Endothelial cell of hepatic sinusoid (primary cell): ENCODE results near the gene KIF18B.

Source experiments
- in situ Hi-C: cut with HindIII; loops from 2 replicates; pipeline ENCODE4 v1.10.0; 2017; ENCODE audit warnings: low sequenced_read_pairs

Gene KIF18B

DNA sequence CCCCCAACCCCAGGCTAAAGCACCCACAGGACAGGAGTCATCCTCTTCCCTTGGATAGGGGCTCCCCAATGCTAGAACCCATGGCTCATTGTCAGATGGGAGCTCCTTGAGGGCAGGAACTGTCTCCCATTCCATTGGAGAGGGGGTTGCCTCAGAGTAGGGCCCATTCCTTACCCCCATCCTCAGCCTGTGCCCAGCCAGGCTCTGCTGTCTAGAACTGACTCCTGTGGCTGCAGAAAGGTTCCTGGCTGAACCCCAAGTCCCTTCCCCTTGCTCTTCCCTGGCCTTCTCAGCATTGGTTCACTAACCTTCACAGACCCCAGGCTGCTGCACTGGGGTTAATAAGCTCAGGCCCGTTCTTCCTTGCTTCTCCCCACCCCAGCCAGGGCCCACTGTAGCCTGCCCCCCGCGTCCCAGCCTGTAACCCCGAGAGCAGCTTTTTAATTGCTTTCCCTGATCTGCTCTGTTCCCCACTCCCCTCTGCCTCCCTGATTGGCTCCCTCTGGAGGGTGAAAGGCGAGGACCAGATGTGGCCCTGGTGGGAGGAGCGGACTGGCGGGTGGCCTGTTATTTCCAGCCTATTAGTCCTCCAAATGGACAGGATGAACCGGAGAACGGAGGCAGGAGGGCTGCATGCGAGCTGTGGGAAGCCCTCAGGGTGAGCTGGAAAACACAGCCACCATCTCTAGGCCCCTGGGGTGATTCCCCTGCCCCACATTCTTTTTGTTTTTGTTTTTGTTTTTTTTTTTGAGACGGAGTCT lies 26.3 kb downstream of the KIF18B start:
- in situ Hi-C loops = loop anchor here (25.0 kb wide), 1 partner anchor 91 kb away; no protein-coding TSS in a partner anchor

DNA sequence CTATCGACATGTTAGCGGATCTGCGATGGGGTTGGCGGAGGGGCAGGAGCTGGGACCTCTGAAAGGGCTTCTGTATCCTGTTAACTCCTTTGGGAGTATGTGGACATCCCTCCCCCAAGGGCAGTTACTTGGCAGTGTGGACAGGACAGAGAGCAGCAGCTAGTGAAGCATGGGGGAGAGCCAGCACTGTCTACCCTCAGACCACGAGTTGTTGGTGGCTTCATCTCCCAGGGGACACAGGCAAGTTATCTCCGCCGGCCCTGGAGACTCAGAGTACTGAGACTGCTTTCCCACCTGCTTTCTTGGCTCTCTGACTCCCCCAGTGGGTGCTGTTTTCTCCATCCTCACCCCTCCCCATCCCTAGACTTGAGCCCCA lies 27.0 kb downstream of the KIF18B start:
- in situ Hi-C loops = loop anchor here (25.0 kb wide), 1 partner anchor 92 kb away; no protein-coding TSS in a partner anchor

DNA sequence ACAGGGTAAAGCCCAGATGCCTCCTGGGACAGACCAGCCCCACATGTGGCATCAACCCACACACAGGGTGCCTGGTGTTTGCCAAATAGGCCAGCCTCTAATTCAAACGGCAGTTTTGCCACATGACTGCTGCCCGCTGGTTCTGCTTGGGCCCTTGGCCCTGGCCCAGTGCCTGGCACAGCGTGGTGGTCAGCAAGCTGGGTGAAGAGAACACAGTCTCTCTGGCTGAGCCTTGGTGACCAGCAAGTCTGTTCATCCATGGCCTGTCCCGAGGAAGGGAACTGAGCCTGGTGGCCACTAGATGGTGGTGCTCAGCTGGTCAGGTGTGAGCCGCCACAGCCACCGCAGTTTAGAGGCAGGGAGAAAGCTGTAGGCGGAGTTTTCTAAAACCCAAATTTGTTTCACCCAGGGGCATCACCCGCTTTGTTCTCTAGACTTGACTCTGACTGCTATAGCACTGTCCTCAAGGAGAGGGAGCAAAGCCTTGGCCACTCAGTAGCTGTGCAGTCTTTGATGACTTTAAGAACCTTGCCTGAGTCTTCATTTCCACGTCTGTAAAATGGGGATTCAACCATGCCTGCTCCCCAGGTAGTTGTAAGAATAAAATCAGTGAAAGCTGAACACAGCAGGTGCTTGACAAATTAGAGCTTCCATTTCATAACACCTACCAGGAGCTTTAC lies 27.5 kb downstream of the KIF18B start:
- in situ Hi-C loops = loop anchor here (25.0 kb wide), 1 partner anchor 92 kb away; no protein-coding TSS in a partner anchor

GRCh38 chr17:44919411-44919810 lies 28.2 kb downstream of the KIF18B start:
- in situ Hi-C loops = loop anchor here (25.0 kb wide), 1 partner anchor 93 kb away; no protein-coding TSS in a partner anchor

DNA sequence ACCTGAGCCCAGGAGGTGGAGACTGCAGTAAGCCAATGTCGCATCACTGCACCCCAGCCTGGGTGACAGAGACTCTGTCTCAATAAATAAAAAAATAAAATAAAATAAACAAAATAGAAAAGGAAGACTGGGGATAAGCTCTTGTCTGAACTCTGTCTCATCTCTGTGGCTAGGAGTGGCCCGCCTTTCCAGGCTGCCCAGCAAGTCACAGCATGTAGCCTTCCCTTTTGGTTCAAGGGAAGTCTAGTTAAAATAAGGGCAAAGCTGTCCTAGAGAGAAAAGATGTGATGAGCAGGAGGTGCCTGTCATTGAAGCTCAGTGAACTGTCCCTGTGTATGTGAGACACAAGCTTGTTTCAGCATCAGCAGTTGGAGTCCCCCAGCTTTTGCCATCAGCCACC lies 29.6 kb downstream of the KIF18B start:
- in situ Hi-C loops = loop anchor here (25.0 kb wide), 1 partner anchor 94 kb away; no protein-coding TSS in a partner anchor

GRCh38 chr17:44917456-44917855 lies 30.1 kb downstream of the KIF18B start:
- in situ Hi-C loops = loop anchor here (25.0 kb wide), 1 partner anchor 95 kb away; no protein-coding TSS in a partner anchor

- in situ Hi-C loops = loop anchor here (25.0 kb wide), 1 partner anchor 95 kb away; no protein-coding TSS in a partner anchor
Measured at GRCh38 chr17:44916781-44917241, 30.8 kb downstream of the KIF18B start.

- in situ Hi-C loops = loop anchor here (25.0 kb wide), 1 partner anchor 96 kb away; no protein-coding TSS in a partner anchor
Measured at GRCh38 chr17:44915862-44916780, 31.5 kb downstream of the KIF18B start.

- in situ Hi-C loops = loop anchor here (25.0 kb wide), 1 partner anchor 97 kb away; no protein-coding TSS in a partner anchor
Measured at GRCh38 chr17:44915321-44915726, 32.2 kb downstream of the KIF18B start, which contains the start of gene GFAP. GFAP (minus strand) TSS chr17:44915500; CDS start chr17:44915486, 14 bp downstream.

- in situ Hi-C loops = loop anchor here (25.0 kb wide), 1 partner anchor 98 kb away; no protein-coding TSS in a partner anchor
Measured at GRCh38 chr17:44914698-44915271, 32.8 kb downstream of the KIF18B start.

DNA sequence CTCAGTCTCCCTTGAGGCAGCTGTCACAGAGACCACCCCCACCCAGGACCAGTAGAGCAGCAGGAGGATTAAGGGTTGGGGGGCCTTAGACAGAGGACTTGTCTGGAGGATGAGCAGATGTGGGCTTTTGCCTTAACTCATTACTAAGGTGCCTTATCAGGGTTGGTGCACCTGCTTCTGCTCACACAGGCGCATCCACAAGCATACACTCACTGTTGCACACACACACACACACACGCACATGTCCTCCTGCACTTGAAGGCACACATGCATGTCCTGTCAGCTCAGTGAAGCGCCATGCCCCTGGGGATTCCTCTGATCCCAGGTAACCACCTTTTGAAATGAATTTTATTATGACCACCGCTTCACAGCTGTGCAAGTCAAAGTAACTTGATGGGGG lies 33.4 kb downstream of the KIF18B start:
- in situ Hi-C loops = loop anchor here (25.0 kb wide), 1 partner anchor 98 kb away; no protein-coding TSS in a partner anchor

GRCh38 chr17:44913676-44914075 lies 33.9 kb downstream of the KIF18B start:
- in situ Hi-C loops = loop anchor here (25.0 kb wide), 1 partner anchor 99 kb away; no protein-coding TSS in a partner anchor

- in situ Hi-C loops = loop anchor here (25.0 kb wide), 1 partner anchor 99 kb away; no protein-coding TSS in a partner anchor
Measured at GRCh38 chr17:44912763-44913544, 34.6 kb downstream of the KIF18B start.

DNA sequence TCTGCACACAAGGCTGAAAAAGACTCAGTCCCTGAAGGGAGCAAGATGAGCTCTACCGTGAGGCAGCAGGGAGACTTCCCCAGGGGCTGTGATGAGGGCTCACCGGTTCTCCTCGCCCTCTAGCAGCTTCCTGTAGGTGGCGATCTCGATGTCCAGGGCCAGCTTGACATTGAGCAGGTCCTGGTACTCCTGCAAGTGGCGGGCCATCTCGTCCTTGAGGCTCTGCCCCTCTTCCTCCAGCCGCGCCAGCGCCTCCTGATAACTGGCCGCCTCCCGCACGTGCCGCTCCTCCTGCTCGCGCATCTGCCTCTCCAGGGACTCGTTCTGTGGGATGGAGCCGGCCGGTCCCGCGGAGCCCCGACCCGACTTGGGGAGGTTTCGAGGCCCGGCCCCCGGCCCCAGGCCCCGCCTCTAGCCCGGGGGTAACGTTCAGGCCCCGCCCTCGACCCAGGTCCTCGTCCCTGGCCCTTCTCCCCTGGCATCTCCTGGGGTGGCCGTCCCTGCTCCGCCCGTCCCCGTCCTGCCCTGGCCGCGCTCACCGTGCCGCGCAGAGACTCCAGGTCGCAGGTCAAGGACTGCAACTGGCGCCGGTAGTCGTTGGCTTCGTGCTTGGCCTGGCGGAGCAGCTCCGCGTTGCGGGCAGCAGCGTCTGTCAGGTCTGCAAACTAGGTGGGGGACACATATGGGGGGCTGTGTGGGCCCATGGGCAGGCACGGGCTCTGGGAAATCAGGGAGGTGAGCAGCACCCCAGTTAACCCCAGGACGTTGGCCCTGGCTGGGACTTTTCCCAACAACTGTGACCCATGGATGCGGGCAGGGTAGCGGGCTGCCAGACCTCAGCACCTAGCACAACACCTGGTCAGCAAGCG lies 36.2 kb downstream of the KIF18B start:
- in situ Hi-C loops = loop anchor here (25.0 kb wide), 1 partner anchor 101 kb away; no protein-coding TSS in a partner anchor

GRCh38 chr17:44910231-44911106 lies 37.1 kb downstream of the KIF18B start:
- in situ Hi-C loops = loop anchor here (25.0 kb wide), 1 partner anchor 102 kb away; no protein-coding TSS in a partner anchor

GRCh38 chr17:44909681-44910144 lies 37.9 kb downstream of the KIF18B start:
- in situ Hi-C loops = loop anchor here (25.0 kb wide), 1 partner anchor 103 kb away; no protein-coding TSS in a partner anchor
